GM19240 (cell line): ENCODE data around the gene TPCN1.

Source experiments
- DNase-seq: peaks from one replicate; pipeline ENCODE4 v3.0.0; 2011; ENCODE audit warnings: low spot score; ENCODE audit not compliant: insufficient read length

Gene TPCN1

GRCh38 chr12:113260127-113260526, 38.9 kb downstream of the TPCN1 start:
- DNase-seq = no peak

- DNase-seq = no peak
These were observed 39.5 kb downstream of the TPCN1 start for GRCh38 chr12:113260636-113261300.

GRCh38 chr12:113261847-113262470, 40.7 kb downstream of the TPCN1 start:
- DNase-seq = no peak

- no peak for DNase-seq
These were observed 41.4 kb downstream of the TPCN1 start for GRCh38 chr12:113262710-113263109.

- no peak for DNase-seq
These were observed 42.2 kb downstream of the TPCN1 start for GRCh38 chr12:113263431-113263963.

GRCh38 chr12:113266106-113266895, 45.0 kb downstream of the TPCN1 start:
- no peak for DNase-seq

GRCh38 chr12:113267621-113268020, 46.4 kb downstream of the TPCN1 start:
- DNase-seq = no peak

- no peak for DNase-seq
These were observed 46.9 kb downstream of the TPCN1 start for GRCh38 chr12:113268136-113268535.

- DNase-seq = no peak
These were observed 47.4 kb downstream of the TPCN1 start for GRCh38 chr12:113268621-113269020.

- no peak for DNase-seq
These were observed 48.1 kb downstream of the TPCN1 start for GRCh38 chr12:113269257-113269943.

GRCh38 chr12:113270709-113271009, 49.4 kb downstream of the TPCN1 start:
- no peak for DNase-seq

GRCh38 chr12:113271466-113271852, 50.2 kb downstream of the TPCN1 start:
- no peak for DNase-seq

GRCh38 chr12:113271853-113272561, 50.7 kb downstream of the TPCN1 start:
- DNase-seq = no peak

- no peak for DNase-seq
These were observed 51.9 kb downstream of the TPCN1 start for GRCh38 chr12:113273053-113273725.

GRCh38 chr12:113274848-113275247, 53.6 kb downstream of the TPCN1 start:
- DNase-seq = no peak

- no peak for DNase-seq
These were observed 55.0 kb downstream of the TPCN1 start for GRCh38 chr12:113276306-113276705.

GRCh38 chr12:113276946-113277500, 55.8 kb downstream of the TPCN1 start:
- no peak for DNase-seq

GRCh38 chr12:113277511-113277910, 56.2 kb downstream of the TPCN1 start:
- no peak for DNase-seq

GRCh38 chr12:113278141-113278540, 56.9 kb downstream of the TPCN1 start:
- DNase-seq = no peak

- DNase-seq = no peak
These were observed 57.4 kb downstream of the TPCN1 start for GRCh38 chr12:113278633-113279032.
